GM18951 (cell line): ENCODE measurements around the gene EPB41L2.
"Not testable (repeated sequence)": the region's sequence is repeated elsewhere in the genome, so short reads cannot be mapped to it uniquely, and the experiment has no call there.

Experiments used
- POLR2A ChIP-seq: IDR thresholded peaks from 4 replicates; pipeline ENCODE4 v1.6.1; 2011; ENCODE audit warnings: mild to moderate bottlenecking; ENCODE audit not compliant: insufficient read length, insufficient read depth; ENCODE audit errors: extremely low read depth
- in situ Hi-C: fragments of 300-500 bp; cut with MboI; formaldehyde crosslinking; loops from one replicate; pipeline ENCODE4 v1.12.0; 2022; ENCODE audit warnings: low sequenced_read_pairs, mixed read lengths, inconsistent platforms; ENCODE audit not compliant: unreplicated experiment

Gene EPB41L2

DNA sequence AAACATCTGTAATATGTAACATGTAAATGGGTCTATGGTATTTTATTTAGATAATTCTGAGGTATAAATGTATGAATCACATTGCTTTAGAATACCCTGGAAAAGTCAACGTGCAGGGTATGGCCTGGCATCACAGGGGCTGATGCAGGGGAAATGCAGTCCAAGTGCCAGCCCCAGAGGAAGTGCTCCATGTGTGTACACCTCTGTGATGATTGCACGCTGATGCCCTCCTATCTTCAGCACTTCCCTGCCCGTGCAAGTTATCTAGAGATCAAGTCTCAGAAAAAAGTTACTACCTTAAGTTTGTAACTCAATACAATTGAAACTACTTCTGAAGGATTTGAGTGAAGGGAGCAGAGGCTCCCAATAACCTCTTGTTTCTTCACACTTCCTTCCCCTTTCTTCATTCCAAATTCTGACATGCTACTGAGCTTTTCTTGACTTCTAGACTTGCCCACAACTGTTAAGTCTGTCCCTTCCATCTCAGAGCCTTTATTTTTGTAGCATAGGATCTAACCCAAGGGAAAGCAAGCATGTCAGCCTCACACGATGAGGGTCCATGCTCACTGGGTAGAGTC is 233.6 kb downstream of the EPB41L2 start:
- TF ChIP-seq POLR2A, result no peak
- in situ Hi-C loops, result no loop called here

DNA sequence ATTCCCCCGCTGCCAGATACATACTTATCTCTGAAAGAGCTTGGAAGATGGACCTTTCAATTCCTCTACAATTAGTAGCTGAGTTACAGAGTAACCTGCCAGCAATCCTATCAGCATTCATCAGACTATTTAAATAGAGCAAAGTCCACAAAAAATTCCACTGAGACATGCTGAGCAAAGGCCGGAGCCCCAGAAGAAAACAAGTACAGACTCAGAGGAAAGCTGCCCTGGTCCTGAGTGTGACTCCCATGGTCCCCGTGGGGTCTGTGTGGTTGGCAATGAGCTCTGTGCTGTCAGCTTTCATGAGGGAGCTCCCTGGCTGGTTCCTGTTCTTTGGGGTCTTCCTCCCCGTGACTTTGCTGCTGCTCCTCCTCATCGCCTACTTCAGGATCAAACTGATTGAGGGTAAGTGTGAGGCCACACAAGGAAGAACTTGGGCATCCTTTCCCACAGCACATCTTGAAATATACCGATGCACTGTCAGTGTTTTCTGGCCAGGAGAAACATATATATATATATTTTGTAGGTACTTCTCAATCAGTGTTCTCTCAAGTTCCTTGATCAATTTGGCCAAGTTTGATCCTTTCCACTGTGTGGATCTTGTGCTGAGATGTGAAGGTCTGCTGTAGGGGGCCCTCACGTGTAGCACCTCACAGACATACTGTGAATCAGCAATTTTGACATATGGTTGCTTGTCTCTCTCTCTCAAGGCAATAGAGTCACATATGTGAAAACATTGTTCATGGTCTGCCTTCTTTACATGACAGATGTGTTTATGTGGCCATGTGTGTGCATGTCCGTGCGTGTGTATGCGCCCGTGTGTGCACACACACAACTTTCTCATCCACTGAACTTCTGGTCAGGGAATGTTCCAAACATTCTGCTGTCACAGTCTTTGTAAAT is 235.5 kb downstream of the EPB41L2 start, which contains the start of gene SMLR1:
Gene SMLR1 (plus strand): TSS at position 160 of the 903 bp plus-strand sequence. CDS start 8 bp downstream, at position 168.
- in situ Hi-C loops, result no loop called here
- no peak for TF ChIP-seq POLR2A

DNA sequence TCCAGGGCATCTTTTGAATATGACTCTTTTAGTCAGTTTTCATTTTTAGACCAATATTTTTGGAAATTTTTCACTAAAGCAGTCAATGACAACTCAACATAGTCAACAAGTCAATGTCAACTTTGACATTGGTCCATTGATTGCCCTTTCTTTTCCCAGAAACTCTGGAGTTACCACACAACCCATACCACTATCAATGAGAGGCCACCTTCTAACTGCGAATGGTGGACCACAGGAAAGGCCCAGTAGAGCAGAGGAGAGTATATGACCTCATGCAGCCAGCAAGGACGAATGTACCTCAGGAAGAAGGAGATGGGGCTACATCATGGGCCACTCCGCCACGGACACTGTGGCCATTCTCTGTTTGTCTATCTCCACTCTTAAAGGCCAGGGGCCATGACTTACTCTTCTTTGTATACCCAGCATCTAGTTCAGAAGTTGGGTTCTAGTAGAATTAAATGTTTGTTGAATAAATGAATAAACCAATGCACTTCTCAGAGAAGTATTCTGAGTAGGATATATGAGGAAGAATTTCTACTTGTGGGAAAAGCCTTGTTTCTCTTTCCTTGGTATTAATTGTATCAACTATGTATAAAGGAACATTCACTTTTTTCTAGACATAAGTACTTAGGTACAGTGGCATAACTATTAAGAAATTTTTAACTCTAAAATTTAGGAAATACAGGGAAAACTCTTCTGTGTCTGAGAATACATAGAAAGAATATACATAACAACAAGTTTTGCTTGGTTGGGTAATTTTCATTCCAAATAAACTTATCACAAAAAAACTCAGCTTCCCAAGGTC is 236.4 kb downstream of the EPB41L2 start:
- in situ Hi-C loops, result no loop called here
- no peak for TF ChIP-seq POLR2A

DNA sequence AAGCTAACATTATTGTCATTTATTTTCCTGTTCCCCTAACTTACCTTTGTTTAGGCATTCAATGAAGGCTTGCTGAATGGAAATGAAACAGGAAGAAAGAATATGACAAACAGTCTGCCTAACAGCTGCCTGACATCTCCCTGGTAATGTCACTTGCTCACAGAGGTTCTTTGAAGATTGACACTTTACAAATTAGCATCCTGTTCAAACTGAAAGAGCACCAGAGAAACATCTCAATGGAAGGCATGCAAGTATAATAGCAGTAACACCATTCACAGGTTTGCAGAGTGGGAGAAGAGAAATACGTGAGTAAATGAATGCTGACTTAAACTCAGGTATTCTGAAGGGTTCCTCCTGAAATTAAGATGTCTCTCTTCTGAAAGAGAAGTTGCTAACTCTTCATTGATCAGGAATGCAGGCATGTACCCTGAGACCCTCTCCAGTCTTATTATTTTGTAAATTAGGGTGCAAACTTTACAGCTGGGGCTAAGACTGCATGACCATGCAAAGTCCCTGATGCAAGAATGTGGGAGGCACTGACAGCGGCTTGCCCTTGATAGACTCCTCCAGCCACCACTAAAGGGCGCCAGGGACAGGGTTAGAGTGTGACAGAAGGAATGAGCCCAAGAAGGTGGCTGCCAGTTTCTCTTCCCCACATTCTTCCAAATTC is 237.1 kb downstream of the EPB41L2 start:
- no peak for TF ChIP-seq POLR2A
- in situ Hi-C loops, result no loop called here

DNA sequence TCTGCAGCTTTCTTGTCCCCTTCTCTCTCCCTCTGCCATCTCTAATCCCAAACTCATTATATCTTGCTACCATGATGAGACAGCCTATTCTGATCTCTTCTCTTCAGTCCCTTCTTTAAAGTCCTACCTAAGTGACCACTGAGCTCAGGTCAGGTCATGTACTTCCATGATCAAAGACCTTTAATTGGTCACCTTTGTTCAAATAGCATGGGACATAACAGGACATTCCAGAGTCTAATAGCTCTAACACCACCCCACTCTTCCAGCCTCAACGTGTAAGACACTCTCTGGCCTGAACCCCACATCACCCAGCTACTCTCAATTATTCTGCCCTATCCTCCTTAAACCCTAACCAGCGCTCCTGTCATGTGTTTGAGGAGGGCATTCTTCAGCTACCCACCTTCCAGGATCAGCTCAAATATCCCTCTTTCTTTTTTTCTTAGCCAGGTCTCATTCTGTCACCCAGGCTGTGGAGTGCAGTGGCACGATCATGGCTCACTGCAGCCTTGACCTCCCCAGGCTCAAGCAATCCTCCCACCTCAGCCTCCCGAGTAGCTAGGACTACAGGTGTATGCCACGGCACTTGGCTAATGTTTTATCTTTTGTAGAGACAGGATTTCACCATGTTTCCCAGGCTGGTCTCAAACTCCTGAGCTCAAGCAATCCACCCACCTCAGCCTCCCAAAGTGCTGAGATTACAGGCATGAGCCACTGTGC is 237.9 kb downstream of the EPB41L2 start:
- in situ Hi-C loops, result no loop called here
- TF ChIP-seq POLR2A, result no peak

DNA sequence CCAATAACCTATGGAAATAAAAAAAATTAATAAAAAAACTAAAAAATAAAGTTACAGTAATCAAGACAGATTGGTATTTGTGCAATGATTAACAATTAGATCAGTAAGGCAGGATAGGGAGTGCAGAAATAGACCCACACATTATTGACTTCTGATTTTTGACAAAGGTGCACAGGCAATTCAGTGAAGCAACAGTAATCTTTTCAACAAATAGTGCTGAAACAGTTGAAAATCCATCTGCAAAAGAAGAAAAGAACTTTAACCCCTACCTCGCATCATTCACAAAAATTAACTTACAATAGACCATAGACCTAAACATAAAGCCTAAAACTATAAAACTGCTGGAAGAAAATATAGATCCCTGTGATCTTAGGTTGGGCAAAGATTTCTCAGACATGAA is 240.3 kb downstream of the EPB41L2 start:
- in situ Hi-C loops, result no loop called here
- TF ChIP-seq POLR2A, result no peak

DNA sequence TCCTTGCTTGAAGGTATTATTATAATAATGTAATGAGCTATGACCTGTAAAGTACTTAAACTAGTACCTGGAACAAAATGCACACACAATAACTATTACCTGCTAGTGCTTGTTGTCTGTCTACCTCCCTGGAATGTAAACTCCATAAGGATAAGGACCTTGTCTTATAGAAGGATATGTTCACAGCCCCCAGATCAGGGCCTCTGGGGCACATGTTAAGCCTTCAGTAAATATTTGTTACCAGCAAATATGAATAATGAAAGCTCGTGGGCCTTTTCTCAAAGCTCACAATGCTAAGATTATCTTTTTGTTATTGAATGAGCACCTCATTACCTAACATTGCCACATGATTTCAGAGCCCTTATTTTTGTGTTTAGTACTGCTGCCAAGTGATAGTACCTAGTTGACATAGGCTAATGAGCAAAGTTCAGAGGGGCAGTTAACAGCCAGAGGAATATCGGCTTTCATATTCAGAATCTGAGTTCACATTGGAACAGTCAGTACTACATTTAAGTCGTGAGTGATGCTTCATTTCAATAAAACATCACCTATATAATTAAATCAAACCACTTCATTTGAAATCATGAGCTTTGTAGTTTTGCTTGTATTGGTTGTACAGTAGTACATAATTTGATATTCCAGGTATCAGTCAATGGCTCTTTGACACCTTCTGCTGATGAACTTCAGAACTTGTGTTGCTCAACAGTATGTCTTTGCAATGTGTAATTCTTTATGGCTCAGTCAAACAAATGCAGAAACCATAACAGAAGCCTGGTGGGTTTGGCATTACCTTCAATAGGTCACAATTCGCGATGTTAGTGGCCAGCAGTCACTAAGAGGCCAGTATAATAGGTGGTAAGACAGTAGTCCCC is 247.6 kb downstream of the EPB41L2 start:
- no peak for TF ChIP-seq POLR2A
- in situ Hi-C loops, result no loop called here

DNA sequence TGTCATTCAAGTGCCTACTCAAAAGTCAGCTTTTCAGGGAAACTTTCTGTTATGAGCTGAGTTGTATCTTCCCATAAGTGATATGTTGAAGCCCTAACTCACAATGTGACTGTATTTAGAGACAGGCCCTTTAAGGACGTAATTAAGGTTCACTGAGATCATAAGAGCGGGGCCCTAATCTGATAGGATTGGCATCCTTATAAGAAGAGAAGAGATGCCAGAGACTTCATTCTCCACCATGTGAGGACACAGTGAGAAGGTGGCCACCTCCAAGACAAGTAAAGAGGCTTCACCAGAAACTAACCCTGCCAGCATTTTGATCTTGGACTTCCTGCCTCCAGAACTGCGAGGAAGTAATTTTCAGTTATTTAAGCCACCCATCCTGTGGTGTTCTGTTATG is 248.5 kb downstream of the EPB41L2 start:
- TF ChIP-seq POLR2A, result no peak

DNA sequence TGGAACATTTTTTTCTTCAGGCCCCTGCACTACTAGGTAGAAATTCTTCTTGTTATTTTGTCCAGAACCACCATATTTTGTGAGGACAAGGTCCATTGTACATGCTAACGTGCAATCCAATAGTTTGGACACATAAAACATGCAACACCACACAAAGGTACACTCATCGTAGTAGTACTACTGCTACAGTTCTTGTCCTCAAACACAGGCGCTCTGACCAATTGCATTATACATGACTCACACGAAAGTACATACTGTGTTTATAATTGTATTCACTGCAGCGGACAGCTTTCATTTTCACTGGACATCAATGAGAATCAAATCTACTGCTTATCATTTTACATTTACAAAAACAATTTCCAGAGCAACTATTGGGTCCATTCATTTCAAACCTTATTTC is 251.1 kb downstream of the EPB41L2 start:
- no peak for TF ChIP-seq POLR2A
- in situ Hi-C loops, result no loop called here

More for the DNA sequence above, 248.5 kb downstream of the EPB41L2 start:
- in situ Hi-C loops, result no loop called here

DNA sequence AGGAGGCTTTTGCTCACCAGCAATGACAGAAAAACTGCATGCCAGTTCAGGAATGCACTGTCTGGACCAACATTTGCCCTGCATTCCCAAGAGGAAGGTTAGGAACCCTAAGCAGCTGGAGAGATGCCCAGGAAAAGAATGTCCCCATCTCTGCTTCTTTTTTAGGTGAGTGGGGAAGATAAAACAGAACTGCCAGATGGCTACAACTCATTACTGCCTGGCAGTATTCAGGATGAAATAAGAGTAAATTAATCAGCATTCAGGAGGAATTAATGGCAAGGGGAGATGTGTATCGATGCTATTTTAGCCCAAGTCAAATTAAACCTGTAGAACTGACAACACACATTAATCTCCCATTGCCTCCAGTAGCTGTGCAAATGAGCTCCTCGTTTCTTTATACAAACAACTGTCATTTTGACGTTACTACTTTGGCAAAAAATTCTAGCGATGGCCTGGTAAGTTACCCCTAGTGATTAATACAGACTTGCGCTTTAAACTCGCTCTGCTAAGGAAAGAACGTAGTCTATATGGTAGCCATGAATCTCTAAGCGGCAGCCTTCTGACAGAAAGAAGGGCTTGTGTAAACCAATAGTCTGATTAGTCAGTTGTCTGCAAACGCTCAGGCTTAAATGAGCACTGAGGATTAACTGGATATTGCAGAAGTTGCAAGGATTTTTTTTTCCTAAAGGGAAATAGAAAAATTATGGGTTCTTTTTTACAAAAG is 252.6 kb downstream of the EPB41L2 start:
- no peak for TF ChIP-seq POLR2A
- in situ Hi-C loops, result no loop called here

DNA sequence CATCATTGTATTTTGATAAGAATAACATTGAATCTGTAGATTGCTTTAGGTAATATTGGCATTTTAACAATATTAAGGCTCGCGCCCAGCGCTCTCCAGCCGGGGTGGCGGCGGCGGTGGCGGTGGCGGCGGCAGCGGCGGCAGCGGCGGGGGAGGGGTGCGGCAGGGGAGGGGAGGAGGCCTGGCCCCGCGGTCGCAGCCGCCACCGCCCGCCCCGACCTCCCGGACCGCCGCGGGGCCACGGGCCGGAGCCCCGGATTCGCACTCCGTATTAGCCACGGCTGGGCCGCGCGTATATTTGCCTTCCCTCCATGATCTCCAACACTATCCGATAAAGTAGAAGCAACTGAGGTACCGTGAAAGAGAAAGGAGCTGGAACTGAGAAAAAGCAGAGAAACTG is 261.7 kb downstream of the EPB41L2 start:
- in situ Hi-C loops, result not testable (repeated sequence)
